Bronchial epithelial cell (primary cell): Measurements from ENCODE around the gene CCDC73. TPM values are rescaled to one million over a fixed set of nuclear protein-coding genes. Genes with fewer than 3 reads are reported as not detected.

Experiments used
- DNase-seq: peaks from one replicate; pipeline ENCODE4 v3.0.0-alpha.2; 2010; ENCODE audit warnings: low read depth
- FAIRE-seq: peaks from 2 replicates; lab custom pipeline; 2011; peaks lifted over from hg19 to GRCh38; lab: Jason Lieb, UNC
- H3K27me3 ChIP-seq: 2 replicates; pipeline ENCODE4 v1.5.1; 2011; ENCODE audit warnings: low read length; ENCODE audit not compliant: control insufficient read depth, insufficient read depth
- H3K36me3 ChIP-seq: 2 replicates; pipeline ENCODE4 v1.5.1; 2011; ENCODE audit warnings: low read length; ENCODE audit not compliant: control insufficient read depth, insufficient read depth
- H3K4me3 ChIP-seq: 2 replicates; pipeline ENCODE4 v1.5.1; 2011; ENCODE audit warnings: mild to moderate bottlenecking, low read depth, low read length, control low read depth
- total RNA-seq: library from RNA; depleted of rRNA; stranded (reverse); fragments of >200 nt; gene quantifications from 2 replicates; pipeline ENCODE4 v1.2.1, GENCODE V29; 2014
- TF ChIP-seq, protein P1 (sequence below): IDR thresholded peaks from 2 replicates; pipeline ENCODE4 v1.5.1; 2011; ENCODE audit warnings: mild to moderate bottlenecking, moderate library complexity, low read length, control low read depth, inconsistent platforms; ENCODE audit not compliant: insufficient read depth, severe bottlenecking

Gene CCDC73
- total RNA-seq, 1 donor from 2014 or later, result not detected

GRCh38 chr11:32820497-32820896 lies 26.0 kb upstream of the CCDC73 start:
- FAIRE-seq (no peak), DNase-seq (peak; percentile 39)
- TF ChIP-seq, protein P1, sequence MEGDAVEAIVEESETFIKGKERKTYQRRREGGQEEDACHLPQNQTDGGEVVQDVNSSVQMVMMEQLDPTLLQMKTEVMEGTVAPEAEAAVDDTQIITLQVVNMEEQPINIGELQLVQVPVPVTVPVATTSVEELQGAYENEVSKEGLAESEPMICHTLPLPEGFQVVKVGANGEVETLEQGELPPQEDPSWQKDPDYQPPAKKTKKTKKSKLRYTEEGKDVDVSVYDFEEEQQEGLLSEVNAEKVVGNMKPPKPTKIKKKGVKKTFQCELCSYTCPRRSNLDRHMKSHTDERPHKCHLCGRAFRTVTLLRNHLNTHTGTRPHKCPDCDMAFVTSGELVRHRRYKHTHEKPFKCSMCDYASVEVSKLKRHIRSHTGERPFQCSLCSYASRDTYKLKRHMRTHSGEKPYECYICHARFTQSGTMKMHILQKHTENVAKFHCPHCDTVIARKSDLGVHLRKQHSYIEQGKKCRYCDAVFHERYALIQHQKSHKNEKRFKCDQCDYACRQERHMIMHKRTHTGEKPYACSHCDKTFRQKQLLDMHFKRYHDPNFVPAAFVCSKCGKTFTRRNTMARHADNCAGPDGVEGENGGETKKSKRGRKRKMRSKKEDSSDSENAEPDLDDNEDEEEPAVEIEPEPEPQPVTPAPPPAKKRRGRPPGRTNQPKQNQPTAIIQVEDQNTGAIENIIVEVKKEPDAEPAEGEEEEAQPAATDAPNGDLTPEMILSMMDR, result no peak
- no peaks in the 10 kb centered on the region for H3K36me3 ChIP-seq
- H3K4me3 ChIP-seq, result no peak overlapping the region
- H3K27me3 ChIP-seq, result no peaks in the 10 kb centered on the region

DNA sequence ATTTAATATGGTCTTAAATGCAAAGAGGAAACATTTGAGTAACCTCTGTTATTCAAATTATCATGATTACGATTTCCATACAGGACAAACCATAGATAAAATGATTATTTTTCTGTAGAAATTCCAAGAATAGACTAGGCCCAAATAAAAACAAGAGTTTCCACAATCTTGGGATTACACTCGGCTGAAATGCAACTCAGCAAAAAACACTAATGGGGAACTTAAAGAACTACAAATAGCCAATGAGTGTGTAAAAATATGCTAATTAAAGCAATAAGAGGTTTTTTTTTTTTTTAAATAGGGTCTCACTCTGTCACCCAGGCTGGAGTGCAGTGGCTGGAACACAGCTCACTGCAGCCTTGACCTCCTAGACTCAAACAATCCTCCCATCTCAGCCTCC lies 24.7 kb upstream of the CCDC73 start:
- DNase-seq (no peak), FAIRE-seq (no peak)
- H3K27me3 ChIP-seq, result no peaks in the 10 kb centered on the region
- no peak overlapping the region for H3K4me3 ChIP-seq
- TF ChIP-seq, protein P1, result no peak
- no peaks in the 10 kb centered on the region for H3K36me3 ChIP-seq

GRCh38 chr11:32817852-32818183 lies 23.4 kb upstream of the CCDC73 start:
- Histone ChIP-seq H3K36me3 (no peaks in the 10 kb centered on the region), H3K4me3 (no peak overlapping the region), H3K27me3 (no peaks in the 10 kb centered on the region)
- TF ChIP-seq, protein P1, result no peak
- no peak for DNase-seq
- FAIRE-seq, result no peak

DNA sequence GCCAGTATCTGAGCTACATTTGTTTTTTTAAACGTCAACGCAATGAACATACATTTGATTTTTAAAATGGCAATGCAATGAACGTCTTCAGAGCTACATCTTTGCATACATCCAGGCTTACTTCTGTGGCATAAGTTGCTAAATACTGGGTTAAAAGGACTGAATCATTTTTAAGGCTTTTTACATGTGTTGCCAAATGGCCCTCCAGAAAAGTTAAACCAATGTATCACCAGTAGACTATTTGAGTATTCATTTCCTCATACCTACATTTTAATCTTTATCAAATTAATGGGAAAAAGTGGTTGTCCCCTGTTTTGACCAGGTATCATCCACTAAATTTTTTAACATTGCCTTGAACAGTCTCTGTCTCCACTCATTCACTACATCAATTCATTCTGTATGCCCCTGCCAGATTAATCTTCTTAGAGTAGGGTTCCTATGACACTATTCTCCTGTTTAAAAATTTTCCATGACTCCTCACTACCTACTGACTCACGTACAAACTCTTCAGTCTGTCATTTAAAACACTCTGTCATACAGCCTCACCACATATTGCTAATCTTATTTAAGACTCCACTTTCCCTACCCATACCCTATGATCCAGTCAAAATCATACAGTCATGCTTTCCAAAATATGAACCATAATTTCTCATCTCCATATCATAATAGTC lies 22.9 kb upstream of the CCDC73 start:
- no peak for FAIRE-seq
- peak; percentile 59 for DNase-seq
- Histone ChIP-seq H3K36me3 (no peaks in the 10 kb centered on the region), H3K4me3 (no peak overlapping the region), H3K27me3 (no peaks in the 10 kb centered on the region)
- TF ChIP-seq, protein P1, result no peak

GRCh38 chr11:32809313-32809712 lies 14.9 kb upstream of the CCDC73 start:
- Histone ChIP-seq H3K27me3 (no peaks in the 10 kb centered on the region), H3K4me3 (no peak overlapping the region), H3K36me3 (no peaks in the 10 kb centered on the region)
- peak; percentile 76 for DNase-seq
- peak; percentile 36 for FAIRE-seq
- TF ChIP-seq, protein P1, result peak; percentile 92

DNA sequence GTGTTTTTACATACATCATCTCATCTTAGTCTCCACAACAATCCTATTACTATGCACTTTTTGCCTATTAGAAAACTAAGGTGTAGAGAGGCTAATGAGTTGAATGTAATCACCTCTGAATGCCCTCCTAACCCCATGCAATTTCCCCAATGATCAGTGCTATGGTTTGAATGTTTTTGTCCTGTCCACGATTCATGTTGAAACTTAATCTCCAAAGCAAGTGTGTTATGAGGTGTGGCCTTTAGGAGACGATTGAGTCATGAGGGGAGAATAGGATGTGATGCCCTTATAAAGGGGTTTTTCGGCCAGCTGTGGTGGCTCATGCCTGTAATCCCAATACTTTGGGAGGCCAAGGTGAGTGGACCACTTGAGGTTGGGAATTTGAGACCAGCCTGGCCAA lies 2.0 kb upstream of the CCDC73 start:
- DNase-seq, result peak; percentile 35
- H3K36me3 ChIP-seq, result no peaks in the 10 kb centered on the region
- no peaks in the 10 kb centered on the region for H3K27me3 ChIP-seq
- FAIRE-seq, result no peak
- TF ChIP-seq, protein P1, result no peak
- no peak overlapping the region for H3K4me3 ChIP-seq
